Body of pancreas (tissue), 4 donors: Measurements from ENCODE around the gene RAP1B.
"Not testable (repeated sequence)": the region's sequence is repeated elsewhere in the genome, so short reads cannot be mapped to it uniquely, and the experiment has no call there.

Experiments
- CTCF ChIP-seq, 7 experiments: fragments of 450-650 bp in 4 of 7; fragments of 200-600 bp in 3 of 7; sonication (generic) in 3 of 7; IDR thresholded peaks; one replicate each; pipeline ENCODE4 v1.5.1; 2016 to 2019; ENCODE audit warnings: antibody characterized with exemption in 7 of 7
- POLR2A ChIP-seq, 3 donors: fragments of 450-650 bp; IDR thresholded peaks; one replicate each; pipeline ENCODE4 v1.6.1; 2016; ENCODE audit warnings: antibody characterized with exemption in 3 of 3, mild to moderate bottlenecking in 2 of 3

- not testable (repeated sequence) for TF ChIP-seq POLR2A, CTCF (IDR thresholded peaks at IDR 0.05)
Measured at GRCh38 chr12:68637439-68637838, 26.7 kb downstream of the RAP1B start.
